Measurements from ENCODE around the gene ADIRF.
A peak's percentile ranks its signal among the peaks of the same experiment; 100 is the strongest.
"Not testable (repeated sequence)": the region's sequence is repeated elsewhere in the genome, so short reads cannot be mapped to it uniquely, and the experiment has no call there.

ADIRF gene

GRCh38 chr10:86979977-86980448, 11.7 kb downstream of the ADIRF start:
- H3K27ac ChIP-seq = no peak overlapping the region
- TF ChIP-seq, protein P1, sequence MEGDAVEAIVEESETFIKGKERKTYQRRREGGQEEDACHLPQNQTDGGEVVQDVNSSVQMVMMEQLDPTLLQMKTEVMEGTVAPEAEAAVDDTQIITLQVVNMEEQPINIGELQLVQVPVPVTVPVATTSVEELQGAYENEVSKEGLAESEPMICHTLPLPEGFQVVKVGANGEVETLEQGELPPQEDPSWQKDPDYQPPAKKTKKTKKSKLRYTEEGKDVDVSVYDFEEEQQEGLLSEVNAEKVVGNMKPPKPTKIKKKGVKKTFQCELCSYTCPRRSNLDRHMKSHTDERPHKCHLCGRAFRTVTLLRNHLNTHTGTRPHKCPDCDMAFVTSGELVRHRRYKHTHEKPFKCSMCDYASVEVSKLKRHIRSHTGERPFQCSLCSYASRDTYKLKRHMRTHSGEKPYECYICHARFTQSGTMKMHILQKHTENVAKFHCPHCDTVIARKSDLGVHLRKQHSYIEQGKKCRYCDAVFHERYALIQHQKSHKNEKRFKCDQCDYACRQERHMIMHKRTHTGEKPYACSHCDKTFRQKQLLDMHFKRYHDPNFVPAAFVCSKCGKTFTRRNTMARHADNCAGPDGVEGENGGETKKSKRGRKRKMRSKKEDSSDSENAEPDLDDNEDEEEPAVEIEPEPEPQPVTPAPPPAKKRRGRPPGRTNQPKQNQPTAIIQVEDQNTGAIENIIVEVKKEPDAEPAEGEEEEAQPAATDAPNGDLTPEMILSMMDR (conservative IDR thresholded peaks at IDR 0.05) = no peak
- no peak for TF ChIP-seq ZFX (IDR thresholded peaks at IDR 0.05)

DNA sequence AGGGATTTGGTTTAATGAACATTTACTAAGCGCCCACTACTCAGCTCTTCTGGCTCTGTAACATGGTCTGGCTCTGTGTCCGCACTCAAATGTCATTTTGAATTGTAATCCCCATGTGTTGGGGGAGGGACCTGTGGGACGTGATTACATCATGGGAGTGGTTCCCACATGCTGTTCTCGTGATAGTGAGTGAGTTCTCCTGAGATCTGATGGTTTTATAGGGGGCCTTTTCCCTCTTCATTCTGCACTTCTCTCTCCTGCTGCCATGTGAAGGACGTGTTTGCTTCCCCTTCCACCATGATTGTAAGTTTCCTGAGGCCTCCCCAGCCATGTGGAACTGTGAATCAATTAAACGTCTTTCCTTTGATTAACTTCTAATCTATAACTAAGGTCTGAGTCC, 12.7 kb downstream of the ADIRF start:
- not testable (repeated sequence) for H3K27ac ChIP-seq

- no peak overlapping the region for H3K27ac ChIP-seq
- no peak for TF ChIP-seq ZFX (IDR thresholded peaks at IDR 0.05)
- TF ChIP-seq, protein P1 (conservative IDR thresholded peaks at IDR 0.05) = no peak
Measured at GRCh38 chr10:86981716-86982115, 13.4 kb downstream of the ADIRF start.

- not testable (repeated sequence) for H3K27ac ChIP-seq
Measured at GRCh38 chr10:86984498-86984897, 16.2 kb downstream of the ADIRF start.

DNA sequence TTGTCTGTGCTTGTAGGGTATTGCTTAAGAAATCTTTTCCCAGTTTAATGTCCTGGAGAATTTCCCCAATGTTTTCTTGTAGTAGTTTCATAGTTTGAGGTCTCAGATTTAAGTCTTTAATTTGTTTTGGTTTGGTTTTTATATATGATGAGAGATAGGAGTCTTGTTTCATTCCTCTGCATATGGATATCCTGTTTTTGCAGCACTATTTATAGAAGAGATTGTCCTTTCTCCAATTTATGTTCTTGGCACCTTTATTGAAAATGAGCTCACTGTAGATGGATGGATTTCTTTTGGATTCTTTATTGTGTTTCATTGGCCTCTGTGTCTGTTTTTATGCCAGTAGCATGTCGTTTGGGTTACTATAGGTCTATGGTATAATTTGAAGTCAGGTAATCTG, 20.2 kb downstream of the ADIRF start:
- H3K27ac ChIP-seq = no peak overlapping the region
- TF ChIP-seq ZFX (IDR thresholded peaks at IDR 0.05) = no peak
- TF ChIP-seq, protein P1 (conservative IDR thresholded peaks at IDR 0.05) = no peak

GRCh38 chr10:86991362-86991761, 23.1 kb downstream of the ADIRF start:
- H3K27ac ChIP-seq = not testable (repeated sequence)

- no peak for TF ChIP-seq ZFX (IDR thresholded peaks at IDR 0.05)
- TF ChIP-seq, protein P1 (conservative IDR thresholded peaks at IDR 0.05) = no peak
- H3K27ac ChIP-seq = no peak overlapping the region; the same call in 1 of the 2 replicates
Measured at GRCh38 chr10:86992456-86992855, 24.2 kb downstream of the ADIRF start.

- no peak for TF ChIP-seq ZFX (IDR thresholded peaks at IDR 0.05)
- peak overlapping the region; percentile 49 for H3K27ac ChIP-seq
Measured at GRCh38 chr10:86992929-86993328, 24.6 kb downstream of the ADIRF start.

DNA sequence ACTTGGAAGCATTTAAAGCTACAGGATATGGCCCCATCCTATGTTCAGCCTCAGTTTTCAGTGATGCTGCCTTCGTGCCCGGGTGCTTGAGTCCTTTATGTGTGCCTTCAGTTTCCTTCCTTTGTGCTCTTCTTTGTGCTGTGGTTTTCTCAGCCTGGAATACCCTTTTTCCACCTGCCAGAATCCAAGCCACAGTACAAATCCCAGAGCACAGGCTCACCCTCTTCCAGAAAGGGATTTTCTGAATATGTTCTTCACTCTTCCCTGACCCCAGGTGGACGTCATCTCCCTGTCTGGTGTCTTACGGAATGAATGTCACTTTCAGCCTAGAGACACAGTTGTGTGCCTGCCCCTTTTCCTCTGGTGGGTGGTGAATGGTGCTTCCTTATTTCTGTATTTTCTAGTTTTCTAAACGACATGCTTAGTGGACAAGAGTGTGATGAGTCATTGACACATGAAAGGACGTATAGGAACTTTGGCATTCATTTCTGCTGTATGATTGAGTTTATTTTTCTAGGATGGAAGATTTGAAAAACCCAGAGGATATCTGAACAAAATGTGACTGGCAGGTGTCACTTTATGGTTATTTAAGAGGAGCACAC, 31.6 kb downstream of the ADIRF start:
- not testable (repeated sequence) for H3K27ac ChIP-seq

GRCh38 chr10:87000491-87000890, 32.2 kb downstream of the ADIRF start:
- TF ChIP-seq, protein P1 (conservative IDR thresholded peaks at IDR 0.05) = no peak
- no peak for TF ChIP-seq ZFX (IDR thresholded peaks at IDR 0.05)
- no peak overlapping the region for H3K27ac ChIP-seq

DNA sequence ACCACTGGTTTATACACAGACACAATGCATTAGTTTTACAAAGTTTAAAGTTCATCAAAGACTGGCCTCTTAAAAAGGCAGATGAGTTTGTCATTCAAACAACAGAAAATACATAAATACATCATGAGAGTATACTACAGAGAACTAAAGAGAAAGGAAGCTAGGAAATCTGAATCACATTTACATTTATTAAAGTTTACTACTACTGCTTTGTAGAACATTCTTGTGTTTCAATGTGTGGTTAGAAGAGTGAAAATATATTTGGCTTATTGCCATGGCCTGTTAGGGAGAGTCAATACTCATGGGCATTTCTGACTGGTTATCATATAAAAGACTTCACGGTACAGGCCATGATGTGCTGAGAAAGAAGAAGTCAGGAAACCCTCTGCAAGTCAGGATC, 38.8 kb downstream of the ADIRF start:
- peak overlapping the region; percentile 83 for H3K27ac ChIP-seq

GRCh38 chr10:87007674-87008073, 39.4 kb downstream of the ADIRF start:
- not testable (repeated sequence) for H3K27ac ChIP-seq

GRCh38 chr10:87008303-87008702, 40.0 kb downstream of the ADIRF start:
- H3K27ac ChIP-seq = peak overlapping the region; percentile 79

- peak overlapping the region; percentile 79 for H3K27ac ChIP-seq
Measured at GRCh38 chr10:87009134-87009696, 40.9 kb downstream of the ADIRF start.

DNA sequence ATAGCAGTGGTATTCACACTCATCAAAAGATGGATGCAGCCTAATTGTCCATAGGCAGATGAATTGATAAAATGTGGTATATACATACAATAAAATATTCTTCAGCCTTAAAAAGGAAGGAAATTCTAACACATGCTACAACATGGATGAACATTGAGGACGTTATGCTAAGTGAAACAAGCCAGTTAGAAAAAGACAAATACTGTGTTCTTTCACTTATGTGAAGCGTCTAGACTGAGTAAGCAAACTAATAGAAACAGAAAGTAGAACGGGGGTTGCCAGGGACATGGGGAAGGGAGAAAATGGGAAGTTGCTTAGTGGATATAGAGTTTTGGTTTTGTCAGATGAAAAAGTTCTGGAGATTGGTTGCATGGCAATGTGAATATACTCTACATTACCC, 45.2 kb downstream of the ADIRF start:
- not testable (repeated sequence) for H3K27ac ChIP-seq
